ENCODE measurements around the gene CILP2. TPM values are rescaled to one million over a fixed set of nuclear protein-coding genes. Genes with fewer than 3 reads are reported as not detected.

CILP2 gene
- total RNA-seq, 1 experiment from 2014 or later: 0.77 TPM

DNA sequence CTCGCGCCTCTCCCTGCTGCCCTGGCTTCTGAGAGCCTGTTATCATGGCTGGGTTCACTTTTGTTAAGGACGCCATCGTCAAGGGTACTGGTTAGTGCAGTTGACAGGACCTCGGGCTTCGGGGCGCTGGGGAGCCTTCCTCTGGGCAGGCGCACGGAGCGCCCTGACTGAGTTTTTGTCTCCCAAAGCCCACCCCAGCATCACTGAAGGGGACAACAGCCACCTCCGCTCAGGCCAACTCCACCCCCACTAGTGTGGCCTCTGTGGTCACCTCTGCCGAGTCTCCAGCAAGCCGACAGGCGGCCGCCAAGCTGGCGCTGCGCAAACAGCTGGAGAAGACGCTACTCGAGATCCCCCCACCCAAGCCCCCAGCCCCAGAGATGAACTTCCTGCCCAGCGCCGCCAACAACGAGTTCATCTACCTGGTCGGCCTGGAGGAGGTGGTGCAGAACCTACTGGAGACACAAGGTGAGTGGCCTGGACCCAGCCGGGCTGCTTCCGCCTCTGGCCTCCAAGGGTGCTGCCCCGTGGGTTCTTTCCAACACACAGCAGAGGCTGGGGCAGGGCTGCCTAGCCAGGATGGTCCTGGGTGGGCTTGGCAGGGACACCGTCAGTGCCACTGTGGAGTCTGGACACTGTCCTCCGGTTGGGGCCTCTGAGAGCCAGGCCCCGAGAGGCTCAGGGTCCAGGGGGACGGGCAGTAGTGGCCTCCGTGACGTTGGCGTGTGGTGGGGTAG, 39.6 kb upstream of the CILP2 start:
- DNase-seq (ENCODE audit: low spot score): no peak
- BruUV-seq (replicated peaks): no TSS peak
- Histone ChIP-seq H3K4me3 (ENCODE audit: low read depth, low read length, poor library complexity, severe bottlenecking) (no peak overlapping the region), H3K36me3 (ENCODE audit: insufficient read depth, low read length, poor library complexity, severe bottlenecking) (peaks cover 78% of the 10 kb centered on the region), H3K4me1 (ENCODE audit: insufficient read depth, low read length, poor library complexity, severe bottlenecking) (peaks cover 10% of the 10 kb centered on the region), H3K27ac (ENCODE audit: low read depth, low read length, poor library complexity, severe bottlenecking) (no peak overlapping the region), H3K27me3 (replicated peaks; ENCODE audit: insufficient read depth, low read depth, low read length, poor library complexity) (no peaks in the 10 kb centered on the region), H3K9me3 (ENCODE audit: low read depth, low read length, poor library complexity, severe bottlenecking) (no peaks in the 10 kb centered on the region)
- TF ChIP-seq, protein P1, sequence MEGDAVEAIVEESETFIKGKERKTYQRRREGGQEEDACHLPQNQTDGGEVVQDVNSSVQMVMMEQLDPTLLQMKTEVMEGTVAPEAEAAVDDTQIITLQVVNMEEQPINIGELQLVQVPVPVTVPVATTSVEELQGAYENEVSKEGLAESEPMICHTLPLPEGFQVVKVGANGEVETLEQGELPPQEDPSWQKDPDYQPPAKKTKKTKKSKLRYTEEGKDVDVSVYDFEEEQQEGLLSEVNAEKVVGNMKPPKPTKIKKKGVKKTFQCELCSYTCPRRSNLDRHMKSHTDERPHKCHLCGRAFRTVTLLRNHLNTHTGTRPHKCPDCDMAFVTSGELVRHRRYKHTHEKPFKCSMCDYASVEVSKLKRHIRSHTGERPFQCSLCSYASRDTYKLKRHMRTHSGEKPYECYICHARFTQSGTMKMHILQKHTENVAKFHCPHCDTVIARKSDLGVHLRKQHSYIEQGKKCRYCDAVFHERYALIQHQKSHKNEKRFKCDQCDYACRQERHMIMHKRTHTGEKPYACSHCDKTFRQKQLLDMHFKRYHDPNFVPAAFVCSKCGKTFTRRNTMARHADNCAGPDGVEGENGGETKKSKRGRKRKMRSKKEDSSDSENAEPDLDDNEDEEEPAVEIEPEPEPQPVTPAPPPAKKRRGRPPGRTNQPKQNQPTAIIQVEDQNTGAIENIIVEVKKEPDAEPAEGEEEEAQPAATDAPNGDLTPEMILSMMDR (conservative IDR thresholded peaks at IDR 0.05; ENCODE audit: low read depth, low read length): no peak
- TF ChIP-seq EZH2 (IDR thresholded peaks at IDR 0.05; ENCODE audit: borderline replicate concordance, low read depth, low read length, poor library complexity, severe bottlenecking): no peak
- CTCF ChIA-PET: no interaction called here
- intact Hi-C loops (cut with micrococcal nuclease; ENCODE audit: unreplicated experiment): no loop called here
- POLR2A ChIA-PET (ENCODE audit: low non-redundant PET): no interaction called here

DNA sequence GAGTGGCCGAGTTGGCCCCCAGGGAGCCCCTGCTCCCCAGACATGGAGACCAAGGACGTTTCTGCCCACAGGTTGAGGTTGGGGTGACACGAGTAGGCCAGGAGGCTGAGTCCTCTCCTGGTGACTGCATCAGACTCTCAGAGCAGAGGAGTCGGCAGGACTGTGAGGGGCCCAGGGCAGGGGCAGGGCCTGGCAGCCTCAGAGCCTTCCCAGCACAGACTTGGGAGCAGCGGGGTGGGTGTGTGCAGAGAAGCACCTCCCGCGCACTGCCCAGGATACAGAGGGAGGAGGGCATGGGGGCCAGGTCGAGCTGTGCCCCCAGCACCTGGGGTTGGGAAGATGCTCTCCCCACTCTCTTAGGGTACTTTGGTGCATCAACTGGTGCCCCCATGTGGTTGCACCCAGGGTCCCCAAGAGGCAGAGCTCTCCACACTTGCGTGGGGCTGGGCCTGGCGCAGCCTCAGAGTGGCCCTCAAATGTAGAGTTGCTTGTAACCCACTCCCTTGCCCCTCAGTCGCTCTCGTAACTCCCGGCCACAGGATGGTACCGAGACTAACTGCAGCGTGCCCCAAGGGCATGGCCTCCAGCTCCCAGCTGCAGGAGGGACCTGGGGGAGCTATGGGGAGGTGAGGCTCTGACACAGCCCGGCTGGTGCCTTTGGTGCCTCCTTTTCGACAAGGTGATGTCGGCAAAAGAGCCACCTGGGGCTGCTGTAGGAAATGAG, 38.6 kb upstream of the CILP2 start:
- Histone ChIP-seq H3K4me1 (ENCODE audit: insufficient read depth, low read length, poor library complexity, severe bottlenecking) (no peaks in the 10 kb centered on the region), H3K27ac (ENCODE audit: low read depth, low read length, poor library complexity, severe bottlenecking) (no peak overlapping the region), H3K36me3 (ENCODE audit: insufficient read depth, low read length, poor library complexity, severe bottlenecking) (peaks cover 85% of the 10 kb centered on the region), H3K4me3 (ENCODE audit: low read depth, low read length, poor library complexity, severe bottlenecking) (no peak overlapping the region), H3K9me3 (ENCODE audit: low read depth, low read length, poor library complexity, severe bottlenecking) (no peaks in the 10 kb centered on the region), H3K27me3 (replicated peaks; ENCODE audit: insufficient read depth, low read depth, low read length, poor library complexity) (no peaks in the 10 kb centered on the region)
- DNase-seq (ENCODE audit: low spot score): no peak
- TF ChIP-seq EZH2 (IDR thresholded peaks at IDR 0.05; ENCODE audit: borderline replicate concordance, low read depth, low read length, poor library complexity, severe bottlenecking): no peak
- TF ChIP-seq, protein P1 (conservative IDR thresholded peaks at IDR 0.05; ENCODE audit: low read depth, low read length): no peak
- CTCF ChIA-PET: no interaction called here
- no TSS peak for BruUV-seq (replicated peaks)
- POLR2A ChIA-PET (ENCODE audit: low non-redundant PET): no interaction called here
- intact Hi-C loops (cut with micrococcal nuclease; ENCODE audit: unreplicated experiment): no loop called here

DNA sequence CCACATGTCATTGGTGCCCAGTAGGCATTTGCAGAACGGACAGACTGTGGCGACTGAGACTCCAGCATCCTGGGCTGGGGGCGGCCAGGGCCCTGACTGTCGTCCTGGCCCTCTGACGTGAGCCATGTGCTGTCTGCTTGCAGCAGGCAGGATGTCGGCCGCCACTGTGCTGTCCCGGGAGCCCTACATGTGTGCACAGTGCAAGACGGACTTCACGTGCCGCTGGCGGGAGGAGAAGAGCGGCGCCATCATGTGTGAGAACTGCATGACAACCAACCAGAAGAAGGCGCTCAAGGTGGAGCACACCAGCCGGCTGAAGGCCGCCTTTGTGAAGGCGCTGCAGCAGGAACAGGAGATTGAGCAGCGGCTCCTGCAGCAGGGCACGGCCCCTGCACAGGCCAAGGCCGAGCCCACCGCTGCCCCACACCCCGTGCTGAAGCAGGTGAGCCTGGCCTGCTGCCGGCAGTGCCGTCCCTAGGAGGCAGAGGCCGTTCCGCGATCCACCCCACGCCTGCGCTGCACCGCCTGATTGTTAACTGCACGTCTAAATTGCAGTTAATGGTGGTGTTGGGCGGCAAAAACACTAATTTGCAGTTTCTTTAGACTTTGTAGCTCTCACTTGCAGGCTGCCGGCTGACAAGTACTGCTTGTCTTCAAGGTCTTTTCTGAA, 37.0 kb upstream of the CILP2 start:
- intact Hi-C loops (cut with micrococcal nuclease; ENCODE audit: unreplicated experiment): no loop called here
- POLR2A ChIA-PET (ENCODE audit: low non-redundant PET): no interaction called here
- TF ChIP-seq, protein P1 (conservative IDR thresholded peaks at IDR 0.05; ENCODE audit: low read depth, low read length): no peak
- no peak for TF ChIP-seq EZH2 (IDR thresholded peaks at IDR 0.05; ENCODE audit: borderline replicate concordance, low read depth, low read length, poor library complexity, severe bottlenecking)
- H3K27ac ChIP-seq (ENCODE audit: low read depth, low read length, poor library complexity, severe bottlenecking): no peak overlapping the region
- no peaks in the 10 kb centered on the region for H3K27me3 ChIP-seq (replicated peaks; ENCODE audit: insufficient read depth, low read depth, low read length, poor library complexity)
- DNase-seq (ENCODE audit: low spot score): no peak
- H3K4me3 ChIP-seq (ENCODE audit: low read depth, low read length, poor library complexity, severe bottlenecking): no peak overlapping the region
- no peaks in the 10 kb centered on the region for H3K4me1 ChIP-seq (ENCODE audit: insufficient read depth, low read length, poor library complexity, severe bottlenecking)
- H3K36me3 ChIP-seq (ENCODE audit: insufficient read depth, low read length, poor library complexity, severe bottlenecking): peaks cover 88% of the 10 kb centered on the region
- CTCF ChIA-PET: no interaction called here
- no TSS peak for BruUV-seq (replicated peaks)
- H3K9me3 ChIP-seq (ENCODE audit: low read depth, low read length, poor library complexity, severe bottlenecking): no peaks in the 10 kb centered on the region
